ENCODE measurements around the gene PTDSS2.

Gene PTDSS2

GRCh38 chr11:490186-490929 is 40.3 kb downstream of the PTDSS2 start:
- DNase-seq: no peak

GRCh38 chr11:490930-491260 is 40.8 kb downstream of the PTDSS2 start:
- no peak for DNase-seq

GRCh38 chr11:491358-491757 is 41.3 kb downstream of the PTDSS2 start:
- DNase-seq: no peak

GRCh38 chr11:492427-493226 is 42.5 kb downstream of the PTDSS2 start:
- no peak for DNase-seq

GRCh38 chr11:494761-495536 is 44.9 kb downstream of the PTDSS2 start:
- DNase-seq: peak in 42 of 51 donors; percentile 24 to 92 (median 74)

GRCh38 chr11:495537-495931 is 45.5 kb downstream of the PTDSS2 start:
- no peak for DNase-seq

GRCh38 chr11:496834-497564 is 46.9 kb downstream of the PTDSS2 start:
- no peak for DNase-seq

GRCh38 chr11:497565-498296 is 47.7 kb downstream of the PTDSS2 start:
- DNase-seq: no peak

GRCh38 chr11:498297-499181 is 48.5 kb downstream of the PTDSS2 start:
- DNase-seq: no peak

- no peak for DNase-seq
Measured at GRCh38 chr11:499201-500076, 49.4 kb downstream of the PTDSS2 start.

- no peak for DNase-seq
Measured at GRCh38 chr11:501001-501682, 51.1 kb downstream of the PTDSS2 start.

- no peak for DNase-seq
Measured at GRCh38 chr11:501683-502287, 51.7 kb downstream of the PTDSS2 start.

- peak in 1 of 51 donors; percentile 39 for DNase-seq
Measured at GRCh38 chr11:502288-503178, 52.5 kb downstream of the PTDSS2 start.

- peak in 44 of 51 donors; percentile 13 to 93 (median 77) for DNase-seq
Measured at GRCh38 chr11:503179-503981, 53.3 kb downstream of the PTDSS2 start.
